GM06990 (cell line): ENCODE results near the gene PDPK1.
"Not testable (repeated sequence)": the region's sequence is repeated elsewhere in the genome, so short reads cannot be mapped to it uniquely, and the experiment has no call there.

ENCODE experiments used
- DNase-seq: peaks from one replicate; pipeline ENCODE4 v3.0.0-alpha.2; 2011; ENCODE audit not compliant: insufficient read length; ENCODE audit errors: extremely low read depth
- H3K27me3 ChIP-seq: replicated peaks from 2 replicates; pipeline ENCODE4 v1.6.0; 2011; ENCODE audit warnings: low read length; ENCODE audit not compliant: control insufficient read depth, insufficient read depth
- H3K36me3 ChIP-seq: 2 replicates; pipeline ENCODE4 v1.5.1; 2011; ENCODE audit warnings: low read length; ENCODE audit not compliant: control insufficient read depth, insufficient read depth
- H3K4me3 ChIP-seq: replicated peaks from 2 replicates; pipeline ENCODE4 v1.5.1; 2011; ENCODE audit warnings: low read depth, mild to moderate bottlenecking, control low read depth, low read length
- CTCF ChIP-seq: IDR thresholded peaks from 2 replicates; pipeline ENCODE4 v1.5.1; 2011; ENCODE audit warnings: low read length, control low read depth, mild to moderate bottlenecking, inconsistent platforms; ENCODE audit not compliant: insufficient read depth, poor library complexity, severe bottlenecking

Gene PDPK1

GRCh38 chr16:2598133-2598641, 60.4 kb downstream of the PDPK1 start:
- no peak for TF ChIP-seq CTCF
- no peak overlapping the region for H3K4me3 ChIP-seq
- peaks cover 30% of the 10 kb centered on the region for H3K36me3 ChIP-seq
- no peaks in the 10 kb centered on the region for H3K27me3 ChIP-seq
- no peak for DNase-seq

- DNase-seq: no peak
These were observed 60.9 kb downstream of the PDPK1 start for GRCh38 chr16:2598723-2599122.

GRCh38 chr16:2599165-2599564, 61.3 kb downstream of the PDPK1 start:
- H3K36me3 ChIP-seq: peaks cover 27% of the 10 kb centered on the region
- not testable (repeated sequence) for H3K4me3 ChIP-seq, DNase-seq, H3K27me3 ChIP-seq

More at GRCh38 chr16:2598723-2599122, 60.9 kb downstream of the PDPK1 start:
- no peak for TF ChIP-seq CTCF
- peaks cover 27% of the 10 kb centered on the region for H3K36me3 ChIP-seq
- no peaks in the 10 kb centered on the region for H3K27me3 ChIP-seq
- H3K4me3 ChIP-seq: no peak overlapping the region

GRCh38 chr16:2599785-2600184, 62.0 kb downstream of the PDPK1 start:
- DNase-seq, H3K27me3 ChIP-seq, H3K4me3 ChIP-seq: not testable (repeated sequence)
- H3K36me3 ChIP-seq: peaks cover 27% of the 10 kb centered on the region

GRCh38 chr16:2601301-2602025, 63.6 kb downstream of the PDPK1 start:
- not testable (repeated sequence) for H3K4me3 ChIP-seq, DNase-seq, H3K27me3 ChIP-seq
- H3K36me3 ChIP-seq: peaks cover 20% of the 10 kb centered on the region

- H3K36me3 ChIP-seq: peaks cover 17% of the 10 kb centered on the region
- H3K27me3 ChIP-seq, DNase-seq, H3K4me3 ChIP-seq: not testable (repeated sequence)
These were observed 64.4 kb downstream of the PDPK1 start for GRCh38 chr16:2602175-2602574.

GRCh38 chr16:2603165-2604015, 65.6 kb downstream of the PDPK1 start:
- peaks cover 6% of the 10 kb centered on the region for H3K36me3 ChIP-seq
- peak; percentile 91 for DNase-seq
- no peak for TF ChIP-seq CTCF
- H3K4me3 ChIP-seq: peak overlapping the region; percentile 97
- no peaks in the 10 kb centered on the region for H3K27me3 ChIP-seq

GRCh38 chr16:2604016-2604369, 66.2 kb downstream of the PDPK1 start:
- DNase-seq, H3K36me3 ChIP-seq, H3K27me3 ChIP-seq: not testable (repeated sequence)
- peak overlapping the region; percentile 97 for H3K4me3 ChIP-seq

GRCh38 chr16:2606820-2607219, 69.0 kb downstream of the PDPK1 start:
- not testable (repeated sequence) for H3K27me3 ChIP-seq, H3K4me3 ChIP-seq, DNase-seq
- peaks cover 14% of the 10 kb centered on the region for H3K36me3 ChIP-seq

- H3K27me3 ChIP-seq, DNase-seq, H3K4me3 ChIP-seq: not testable (repeated sequence)
- H3K36me3 ChIP-seq: peaks cover 14% of the 10 kb centered on the region
These were observed 71.5 kb downstream of the PDPK1 start for GRCh38 chr16:2609345-2609744.
